ENCODE results near the gene OSBP. TPM values are rescaled to one million over a fixed set of nuclear protein-coding genes. Genes with fewer than 3 reads are reported as not detected.
"Not testable (repeated sequence)": the region's sequence is repeated elsewhere in the genome, so short reads cannot be mapped to it uniquely, and the experiment has no call there.

Gene OSBP, protein sequence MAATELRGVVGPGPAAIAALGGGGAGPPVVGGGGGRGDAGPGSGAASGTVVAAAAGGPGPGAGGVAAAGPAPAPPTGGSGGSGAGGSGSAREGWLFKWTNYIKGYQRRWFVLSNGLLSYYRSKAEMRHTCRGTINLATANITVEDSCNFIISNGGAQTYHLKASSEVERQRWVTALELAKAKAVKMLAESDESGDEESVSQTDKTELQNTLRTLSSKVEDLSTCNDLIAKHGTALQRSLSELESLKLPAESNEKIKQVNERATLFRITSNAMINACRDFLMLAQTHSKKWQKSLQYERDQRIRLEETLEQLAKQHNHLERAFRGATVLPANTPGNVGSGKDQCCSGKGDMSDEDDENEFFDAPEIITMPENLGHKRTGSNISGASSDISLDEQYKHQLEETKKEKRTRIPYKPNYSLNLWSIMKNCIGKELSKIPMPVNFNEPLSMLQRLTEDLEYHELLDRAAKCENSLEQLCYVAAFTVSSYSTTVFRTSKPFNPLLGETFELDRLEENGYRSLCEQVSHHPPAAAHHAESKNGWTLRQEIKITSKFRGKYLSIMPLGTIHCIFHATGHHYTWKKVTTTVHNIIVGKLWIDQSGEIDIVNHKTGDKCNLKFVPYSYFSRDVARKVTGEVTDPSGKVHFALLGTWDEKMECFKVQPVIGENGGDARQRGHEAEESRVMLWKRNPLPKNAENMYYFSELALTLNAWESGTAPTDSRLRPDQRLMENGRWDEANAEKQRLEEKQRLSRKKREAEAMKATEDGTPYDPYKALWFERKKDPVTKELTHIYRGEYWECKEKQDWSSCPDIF
- 66.3 and 74.1 TPM in 2 replicates for total RNA-seq (2014; rRNA removed; shearing (Covaris generic))

DNA sequence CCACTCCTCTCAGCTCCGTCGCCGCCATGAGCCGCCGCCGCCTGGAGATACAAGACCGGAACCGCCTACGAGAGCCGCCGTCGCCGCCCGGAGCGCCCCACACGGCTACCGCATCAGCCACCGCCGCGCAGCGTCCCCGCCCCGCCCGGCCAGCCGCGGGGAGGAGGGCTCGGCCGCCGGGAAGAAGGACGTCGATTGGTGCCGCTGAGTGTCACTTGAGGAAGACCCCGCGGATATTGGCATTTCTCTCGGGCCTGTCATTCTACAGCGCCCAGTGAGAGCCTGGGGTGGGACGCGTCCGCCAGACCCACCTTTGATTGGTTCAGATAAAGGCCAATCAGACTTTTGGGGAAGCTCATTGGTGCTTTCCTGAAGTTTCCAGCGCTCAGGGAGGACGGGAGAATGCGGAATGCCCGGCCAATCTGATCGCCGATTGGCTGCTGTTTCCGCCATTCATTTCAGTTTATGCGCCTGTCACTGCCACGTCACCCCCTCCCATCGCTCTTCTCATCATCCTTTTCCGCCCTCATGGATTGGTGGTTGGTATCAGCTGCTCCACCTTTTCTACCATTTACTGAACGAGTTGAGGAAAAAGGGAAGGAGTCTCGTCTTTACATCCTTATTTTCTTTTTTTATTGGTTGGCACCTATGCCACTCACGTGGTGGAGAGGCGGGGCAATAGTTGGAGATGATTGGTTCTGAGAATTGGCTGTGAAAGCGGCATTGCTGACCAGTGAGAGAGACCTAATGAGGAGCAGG, at the start of gene OSBP:
TSS of gene OSBP (minus strand) at position 138 of the 759 bp plus-strand sequence. CDS start at position 28, 110 bp downstream.
- DNase-seq (ENCODE audit: low spot score) = peak; percentile 100
- in situ Hi-C loops (cut with HindIII; ENCODE audit: low sequenced_read_pairs) = no loop called here

GRCh38 chr11:59660621-59661020, 45.0 kb upstream of the OSBP start:
- in situ Hi-C loops (cut with HindIII; ENCODE audit: low sequenced_read_pairs) = no loop called here

GRCh38 chr11:59659981-59660380, 44.4 kb upstream of the OSBP start:
- no peak for DNase-seq (ENCODE audit: low spot score)
- in situ Hi-C loops (cut with HindIII; ENCODE audit: low sequenced_read_pairs) = no loop called here

More at GRCh38 chr11:59660621-59661020, 45.0 kb upstream of the OSBP start:
- DNase-seq (ENCODE audit: low spot score) = no peak

- in situ Hi-C loops (cut with HindIII; ENCODE audit: low sequenced_read_pairs) = no loop called here
- DNase-seq (ENCODE audit: low spot score) = no peak
Observed at GRCh38 chr11:59658036-59658435, 42.5 kb upstream of the OSBP start.

- no peak for DNase-seq (ENCODE audit: low spot score)
- in situ Hi-C loops (cut with HindIII; ENCODE audit: low sequenced_read_pairs) = no loop called here
Observed at GRCh38 chr11:59654893-59655292, 39.3 kb upstream of the OSBP start.

GRCh38 chr11:59647245-59647980, 31.8 kb upstream of the OSBP start:
- in situ Hi-C loops (cut with HindIII; ENCODE audit: low sequenced_read_pairs) = no loop called here
- DNase-seq (ENCODE audit: low spot score) = no peak

DNA sequence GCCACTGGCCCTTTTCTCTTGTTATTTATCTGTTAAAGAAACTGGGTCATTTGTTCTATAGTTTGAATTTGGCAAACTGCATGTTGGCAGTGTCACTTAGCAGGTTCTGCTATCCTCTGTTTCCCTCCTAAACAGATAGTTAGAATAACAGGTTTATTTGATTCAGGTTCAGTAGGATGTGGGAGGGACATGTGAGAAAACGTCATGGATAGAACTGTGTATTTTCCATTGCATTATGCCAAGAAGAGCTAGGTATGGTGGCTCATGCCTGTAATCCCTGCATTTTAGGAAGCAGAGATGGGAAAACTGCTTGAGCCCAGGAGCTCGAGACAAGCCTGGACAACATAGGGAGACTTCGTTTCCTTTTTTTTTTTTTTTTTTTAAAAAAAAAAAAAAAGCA, 29.0 kb upstream of the OSBP start:
- in situ Hi-C loops (cut with HindIII; ENCODE audit: low sequenced_read_pairs) = no loop called here
- DNase-seq (ENCODE audit: low spot score) = no peak

DNA sequence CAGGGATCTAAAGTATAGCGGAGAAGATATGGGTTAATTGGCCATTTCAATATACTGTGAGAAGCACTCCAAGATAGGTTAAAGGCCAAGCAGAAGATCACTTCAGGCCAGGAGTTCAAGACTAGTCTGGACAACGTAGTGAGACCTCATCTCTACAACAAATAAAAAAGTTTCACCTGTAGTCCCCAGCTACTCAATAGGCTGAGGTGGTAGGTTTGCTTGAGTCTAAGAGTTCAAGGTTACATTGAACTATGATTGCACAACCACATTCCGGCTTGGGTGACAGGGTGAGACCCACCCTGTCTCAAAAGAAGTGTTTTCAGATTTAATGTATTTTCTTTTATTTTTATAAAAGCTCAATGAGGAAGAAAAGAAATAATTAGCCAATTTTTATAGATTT, 27.8 kb upstream of the OSBP start:
- in situ Hi-C loops (cut with HindIII; ENCODE audit: low sequenced_read_pairs) = no loop called here
- no peak for DNase-seq (ENCODE audit: low spot score)

- no peak for DNase-seq (ENCODE audit: low spot score)
- in situ Hi-C loops (cut with HindIII; ENCODE audit: low sequenced_read_pairs) = no loop called here
Observed at GRCh38 chr11:59641156-59641555, 25.6 kb upstream of the OSBP start.

DNA sequence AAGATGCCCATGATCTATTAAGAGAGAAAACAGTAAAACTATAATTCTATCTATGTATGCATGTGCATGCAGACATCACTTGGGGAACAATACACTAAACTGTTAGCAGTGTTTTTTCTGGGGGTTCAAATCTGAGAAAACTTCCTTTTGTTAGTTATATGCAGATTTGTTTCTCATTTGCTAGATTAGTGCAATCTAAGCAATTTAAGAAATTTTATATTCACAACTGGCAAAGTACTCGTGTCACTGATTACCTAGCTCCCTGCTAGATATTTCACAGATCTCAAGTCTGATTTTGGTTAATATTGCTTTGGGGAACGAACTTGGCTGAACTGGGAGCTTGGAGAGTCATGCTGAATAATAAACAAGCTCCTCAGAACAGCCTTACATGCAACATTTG, 14.9 kb upstream of the OSBP start:
- in situ Hi-C loops (cut with HindIII; ENCODE audit: low sequenced_read_pairs) = no loop called here
- DNase-seq (ENCODE audit: low spot score) = no peak

- DNase-seq (ENCODE audit: low spot score) = no peak
- in situ Hi-C loops (cut with HindIII; ENCODE audit: low sequenced_read_pairs) = no loop called here
Observed at GRCh38 chr11:59629996-59630395, 14.4 kb upstream of the OSBP start.

GRCh38 chr11:59626969-59627368, 11.4 kb upstream of the OSBP start:
- DNase-seq (ENCODE audit: low spot score); in situ Hi-C loops (cut with HindIII; ENCODE audit: low sequenced_read_pairs): not testable (repeated sequence)

GRCh38 chr11:59625703-59626102, 10.1 kb upstream of the OSBP start:
- DNase-seq (ENCODE audit: low spot score) = no peak
- in situ Hi-C loops (cut with HindIII; ENCODE audit: low sequenced_read_pairs) = no loop called here

DNA sequence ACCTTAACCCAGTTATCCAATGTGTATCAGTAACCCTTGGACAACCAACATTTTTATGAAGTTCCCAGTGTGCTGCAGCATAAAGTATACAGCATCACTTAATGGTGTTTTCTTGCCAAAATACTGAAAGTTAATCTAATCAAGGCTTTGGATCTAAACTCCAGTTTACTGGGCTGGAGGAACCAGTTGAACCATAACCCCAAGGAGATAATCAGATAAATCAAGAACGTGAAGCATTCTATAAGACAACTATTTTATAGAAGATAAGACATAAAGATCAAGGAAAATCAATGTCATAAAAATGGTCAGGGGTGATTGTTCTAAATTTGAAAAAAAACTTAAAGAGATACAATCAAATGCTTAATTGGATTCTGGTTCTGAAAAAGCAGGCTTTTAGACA, 2.3 kb upstream of the OSBP start:
- in situ Hi-C loops (cut with HindIII; ENCODE audit: low sequenced_read_pairs) = no loop called here
- DNase-seq (ENCODE audit: low spot score) = no peak

DNA sequence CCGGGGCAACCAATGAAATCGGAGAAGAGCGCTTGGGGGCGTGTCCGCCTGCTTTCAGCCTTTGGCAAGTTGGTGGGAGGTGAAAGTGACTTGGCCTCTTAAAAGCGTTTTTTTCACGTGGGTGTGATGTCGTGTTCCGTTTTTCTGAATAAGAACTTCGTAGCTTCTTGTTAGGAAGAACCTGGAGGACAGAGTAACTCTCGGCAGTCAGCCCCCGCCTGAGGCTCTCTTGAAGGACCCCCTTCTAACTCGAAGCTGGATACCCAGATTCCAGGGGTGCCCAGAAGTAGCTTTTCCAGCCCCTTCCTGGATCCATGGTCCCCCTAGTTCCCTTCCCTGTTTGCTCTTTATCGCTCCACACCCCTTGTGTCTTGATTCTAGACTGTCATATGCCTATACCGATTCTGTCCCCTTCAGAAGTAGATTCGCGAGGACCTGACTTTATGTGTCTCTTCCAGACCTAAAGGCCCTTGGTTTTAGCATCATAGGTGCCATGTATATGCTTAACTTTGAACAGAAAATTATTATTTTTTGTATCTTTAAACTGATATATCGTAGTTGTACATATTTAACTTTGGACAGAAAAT, 915 bp upstream of the OSBP start:
- DNase-seq (ENCODE audit: low spot score) = no peak
- in situ Hi-C loops (cut with HindIII; ENCODE audit: low sequenced_read_pairs) = no loop called here

- in situ Hi-C loops (cut with HindIII; ENCODE audit: low sequenced_read_pairs) = no loop called here
- peak; percentile 67 for DNase-seq (ENCODE audit: low spot score)
Observed at GRCh38 chr11:59615120-59615636, 396 bp downstream of the OSBP start.

DNA sequence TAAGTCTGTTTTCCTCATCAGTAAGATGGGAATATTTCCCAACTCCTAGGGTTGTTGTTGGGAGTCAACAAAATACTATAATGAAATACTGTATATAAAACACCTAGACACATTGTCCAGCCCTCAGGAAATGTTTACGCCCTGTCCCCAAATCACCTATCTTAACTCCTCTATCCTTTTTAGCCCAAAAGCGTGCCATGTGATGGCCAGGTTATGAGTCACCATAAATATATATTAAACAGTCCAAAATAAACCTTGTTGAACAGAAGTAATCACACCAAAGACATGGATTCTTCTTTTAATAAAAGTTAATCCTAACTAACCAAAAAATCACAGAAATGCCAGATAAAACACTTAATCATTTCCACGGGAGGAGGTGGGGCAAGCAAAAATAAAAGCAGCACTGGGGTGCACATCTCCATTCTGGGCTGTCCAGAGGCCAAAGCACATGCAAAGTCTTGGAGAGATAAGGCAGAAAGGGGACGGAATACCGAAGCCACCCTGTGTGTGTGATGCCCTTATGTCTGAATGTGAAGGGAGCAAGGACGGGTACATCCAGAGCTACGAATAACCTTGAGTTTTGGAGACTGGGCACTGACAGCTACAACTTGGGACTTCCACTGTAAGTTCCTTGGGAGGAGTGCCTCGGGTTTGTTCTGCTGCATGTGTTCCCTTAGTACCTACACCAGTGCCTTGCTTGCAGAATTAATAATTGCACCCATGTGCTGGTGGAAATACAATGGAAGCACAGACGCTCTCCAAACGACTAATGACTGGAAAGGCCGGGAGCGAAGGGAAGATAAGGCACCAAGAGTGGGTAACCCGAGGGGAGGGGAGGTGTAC, 1.1 kb downstream of the OSBP start:
- DNase-seq (ENCODE audit: low spot score) = no peak
- in situ Hi-C loops (cut with HindIII; ENCODE audit: low sequenced_read_pairs) = no loop called here

Measured in G401 (cell line).